H9 (cell line): ENCODE data around the gene RNGTT. TPM values are rescaled to one million over a fixed set of nuclear protein-coding genes. Genes with fewer than 3 reads are reported as not detected.

Source experiments
- DNase-seq: peaks from one replicate; pipeline ENCODE4 v3.0.0-alpha.2; 2017
- H2AFZ ChIP-seq: one replicate; pipeline ENCODE4 v1.6.1; 2013; ENCODE audit warnings: mild to moderate bottlenecking, low read length, control low read depth, moderate library complexity
- H2AK5ac ChIP-seq: 2 replicates; pipeline ENCODE4 v1.6.1; 2013; ENCODE audit warnings: low read length, control low read depth, mixed read lengths; ENCODE audit not compliant: insufficient read length
- H2BK120ac ChIP-seq: one replicate; pipeline ENCODE4 v1.6.1; 2013; ENCODE audit warnings: low read depth, mild to moderate bottlenecking, low read length, control low read depth, inconsistent platforms; ENCODE audit not compliant: poor library complexity, severe bottlenecking
- H2BK12ac ChIP-seq: 2 replicates; pipeline ENCODE4 v1.6.1; 2013; ENCODE audit warnings: low read length, control low read depth, mixed read lengths, low read depth; ENCODE audit not compliant: insufficient read length
- H2BK15ac ChIP-seq: 2 replicates; pipeline ENCODE4 v1.6.1; 2013; ENCODE audit warnings: low read depth, low read length, control low read depth
- H2BK20ac ChIP-seq: one replicate; pipeline ENCODE4 v1.6.1; 2013; ENCODE audit warnings: low read depth, mild to moderate bottlenecking, low read length, control low read depth, inconsistent platforms; ENCODE audit not compliant: poor library complexity, severe bottlenecking
- H2BK5ac ChIP-seq: 2 replicates; pipeline ENCODE4 v1.6.1; 2013; ENCODE audit warnings: low read length, control low read depth, mixed read lengths; ENCODE audit not compliant: insufficient read length
- H3K14ac ChIP-seq: 2 replicates; pipeline ENCODE4 v1.6.1; 2013; ENCODE audit warnings: low read length, control low read depth; ENCODE audit not compliant: insufficient read depth
- H3K18ac ChIP-seq: 2 replicates; pipeline ENCODE4 v1.6.1; 2013; ENCODE audit warnings: low read depth, mild to moderate bottlenecking, mixed read lengths, low read length, control low read depth; ENCODE audit not compliant: insufficient read length
- H3K23ac ChIP-seq: 2 replicates; pipeline ENCODE4 v1.6.1; 2013; ENCODE audit warnings: low read length, control low read depth, mixed read lengths, low read depth; ENCODE audit not compliant: insufficient read length
- H3K23me2 ChIP-seq: 2 replicates; pipeline ENCODE4 v1.6.1; 2013; ENCODE audit warnings: low read depth, mild to moderate bottlenecking, mixed read lengths, low read length, control low read depth; ENCODE audit not compliant: insufficient read length, poor library complexity, severe bottlenecking
- H3K27ac ChIP-seq: 2 replicates; pipeline ENCODE4 v1.5.1; 2013; ENCODE audit warnings: low read length, control low read depth, mixed read lengths, low read depth; ENCODE audit not compliant: insufficient read length
- H3K27me3 ChIP-seq: 2 replicates; pipeline ENCODE4 v1.6.1; 2013; ENCODE audit warnings: low read length, control low read depth, inconsistent platforms; ENCODE audit not compliant: insufficient read depth
- H3K4ac ChIP-seq: 2 replicates; pipeline ENCODE4 v1.6.1; 2013; ENCODE audit warnings: low read depth, mild to moderate bottlenecking, control low read depth, inconsistent platforms, low read length, moderate library complexity
- H3K4me1 ChIP-seq: 2 replicates; pipeline ENCODE4 v1.6.1; 2013; ENCODE audit warnings: low read length, control low read depth, inconsistent platforms; ENCODE audit not compliant: insufficient read depth
- H3K4me2 ChIP-seq: 2 replicates; pipeline ENCODE4 v1.6.1; 2013; ENCODE audit warnings: low read length, control low read depth, mixed read lengths; ENCODE audit not compliant: insufficient read length, insufficient read depth
- H3K56ac ChIP-seq: 2 replicates; pipeline ENCODE4 v1.6.1; 2013; ENCODE audit warnings: low read depth, mild to moderate bottlenecking, mixed read lengths, low read length, control low read depth; ENCODE audit not compliant: insufficient read length
- H3K79me1 ChIP-seq: 2 replicates; pipeline ENCODE4 v1.6.1; 2013; ENCODE audit warnings: low read depth, mild to moderate bottlenecking, moderate library complexity, low read length, control low read depth, inconsistent platforms; ENCODE audit not compliant: insufficient read depth, poor library complexity, severe bottlenecking
- H3K79me2 ChIP-seq: 2 replicates; pipeline ENCODE4 v1.6.1; 2013; ENCODE audit warnings: low read length, control low read depth, inconsistent platforms; ENCODE audit not compliant: insufficient read depth
- H3K9ac ChIP-seq: 2 replicates; pipeline ENCODE4 v1.6.1; 2013; ENCODE audit warnings: low read length, control low read depth, mixed read lengths; ENCODE audit not compliant: insufficient read length; ENCODE audit errors: extremely low read depth
- H3K9me3 ChIP-seq: one replicate; pipeline ENCODE4 v1.6.1; 2013; ENCODE audit warnings: low read depth, low read length, inconsistent platforms; ENCODE audit not compliant: control insufficient read depth
- H3T11ph ChIP-seq: one replicate; pipeline ENCODE4 v1.6.1; 2013; ENCODE audit warnings: mild to moderate bottlenecking, low read length, control low read depth, inconsistent platforms
- H4K20me1 ChIP-seq: one replicate; pipeline ENCODE4 v1.6.1; 2013; ENCODE audit not compliant: control insufficient read depth, insufficient read length, insufficient read depth
- H4K5ac ChIP-seq: 2 replicates; pipeline ENCODE4 v1.6.1; 2013; ENCODE audit warnings: low read depth, mild to moderate bottlenecking, mixed read lengths, low read length, control low read depth; ENCODE audit not compliant: insufficient read length
- H4K8ac ChIP-seq: replicated peaks from 2 replicates; pipeline ENCODE4 v1.6.1; 2013; ENCODE audit warnings: low read length, control low read depth, mixed read lengths, low read depth; ENCODE audit not compliant: insufficient read length
- H4K91ac ChIP-seq: 2 replicates; pipeline ENCODE4 v1.6.1; 2013; ENCODE audit warnings: low read depth, mild to moderate bottlenecking, moderate library complexity, mixed read lengths, low read length, control low read depth; ENCODE audit not compliant: insufficient read length
- H3K27ac Mint-ChIP-seq, 3 experiments: 2 replicates in 2 of 3; 3 replicates in 1 of 3; pipeline ENCODE4 v1.8.0; 2020 to 2021; ENCODE audit warnings: mixed read lengths in 3 of 3, mild to moderate bottlenecking in 1 of 3, moderate library complexity in 1 of 3
- H3K27me3 Mint-ChIP-seq: 2 replicates; pipeline ENCODE4 v1.8.0; 2021; ENCODE audit warnings: low read depth, mild to moderate bottlenecking, moderate library complexity, mixed read lengths
- H3K36me3 Mint-ChIP-seq, 3 experiments: 2 replicates in 2 of 3; 3 replicates in 1 of 3; pipeline ENCODE4 v1.8.0; 2020 to 2021; ENCODE audit warnings: low read depth in 3 of 3, mixed read lengths in 3 of 3; ENCODE audit not compliant: insufficient read depth in 1 of 3
- H3K4me1 Mint-ChIP-seq, 2 experiments: 2 replicates each; pipeline ENCODE4 v1.8.0; 2020; ENCODE audit warnings: mixed read lengths in 2 of 2
- H3K4me3 Mint-ChIP-seq, 2 experiments: 2 replicates in 1 of 2; 3 replicates in 1 of 2; pipeline ENCODE4 v1.8.0; 2020 to 2021; ENCODE audit warnings: mild to moderate bottlenecking in 2 of 2, mixed read lengths in 2 of 2, moderate library complexity in 1 of 2
- H3K9me3 Mint-ChIP-seq, 2 experiments: 2 replicates in 1 of 2; 3 replicates in 1 of 2; pipeline ENCODE4 v1.8.0; 2020; ENCODE audit warnings: mild to moderate bottlenecking in 2 of 2, mixed read lengths in 2 of 2, moderate library complexity in 1 of 2
- CTCF ChIP-seq: fragments of 200-600 bp; sonication (generic); conservative IDR thresholded peaks from 3 replicates; pipeline ENCODE4 v1.8.0; 2021; ENCODE audit warnings: antibody characterized with exemption, mild to moderate bottlenecking
- WGBS: extraction: QIAGEN DNeasy Blood & Tissue Kit; methylation state at CpG from one replicate; pipeline ENCODE4 v1.1.7; 2013; ENCODE audit warnings: missing lambda C conversion rate, low lambda C conversion rate, mixed read lengths; ENCODE audit not compliant: insufficient read length; ENCODE audit errors: extremely low coverage; 5-methylcytosine and 5-hydroxymethylcytosine counted together
- total RNA-seq: library from RNA; stranded (reverse); gene quantifications from 2 replicates; pipeline ENCODE4 v1.2.1, GENCODE V29; 2021

Gene RNGTT
- total RNA-seq, 1 experiment from 2014 or later = 20.5 TPM

- no peak overlapping the region for H2BK15ac ChIP-seq
- no peak overlapping the region for H3K4me3 Mint-ChIP-seq
- H4K20me1 ChIP-seq = no peaks in the 10 kb centered on the region
- H3K27ac ChIP-seq = no peak overlapping the region
- H3K79me1 ChIP-seq = no peaks in the 10 kb centered on the region
- no peaks in the 10 kb centered on the region for H3K23me2 ChIP-seq
- no peaks in the 10 kb centered on the region for H3K9me3 ChIP-seq
- H3K4me1 Mint-ChIP-seq = no peaks in the 10 kb centered on the region
- H4K5ac ChIP-seq = no peak overlapping the region
- no peak overlapping the region for H2BK20ac ChIP-seq
- H3K79me2 ChIP-seq = no peaks in the 10 kb centered on the region
- no peak overlapping the region for H2BK5ac ChIP-seq
- H3K27me3 ChIP-seq = no peaks in the 10 kb centered on the region
- H3K27ac Mint-ChIP-seq = no peak overlapping the region
- no CpG with 5 or more reads among the region's 1 CpG for WGBS
- H3K9me3 Mint-ChIP-seq = no peaks in the 10 kb centered on the region
- no peak overlapping the region for H4K91ac ChIP-seq
- no peak overlapping the region for H2BK12ac ChIP-seq
- H4K8ac ChIP-seq = no peak overlapping the region
- no peak overlapping the region for H3K18ac ChIP-seq
- no peak overlapping the region for H3K4me2 ChIP-seq
- no peak overlapping the region for H2AK5ac ChIP-seq
- H3T11ph ChIP-seq = no peak overlapping the region
- H3K4me1 ChIP-seq = no peaks in the 10 kb centered on the region
- no peak overlapping the region for H3K4ac ChIP-seq
- no peak for TF ChIP-seq CTCF
- H3K56ac ChIP-seq = no peak overlapping the region
- DNase-seq = no peak
- H3K14ac ChIP-seq = no peak overlapping the region
- no peak overlapping the region for H2BK120ac ChIP-seq
- H3K23ac ChIP-seq = no peak overlapping the region
- H2AFZ ChIP-seq = no peak overlapping the region
- no peaks in the 10 kb centered on the region for H3K27me3 Mint-ChIP-seq
- H3K9ac ChIP-seq = no peak overlapping the region
- H3K36me3 Mint-ChIP-seq = peaks cover 9 to 26% (median 21%) of the 10 kb centered on the region in 3 experiments; a peak in 6 of 7 replicates
Measured at GRCh38 chr6:88920774-88921733, 42.4 kb downstream of the RNGTT start.
